GM21619 (cell line): ENCODE data around the gene SLC7A4.

ENCODE experiments used
- ATAC-seq: cut with Tn5 transposase; IDR thresholded peaks from one replicate; pipeline ENCODE4 v1.9.1; 2021; ENCODE audit not compliant: unreplicated experiment

Gene SLC7A4

GRCh38 chr22:20989323-20990138 lies 42.8 kb downstream of the SLC7A4 start:
- no peak for ATAC-seq

- no peak for ATAC-seq
Measured at GRCh38 chr22:20988573-20989322, 43.6 kb downstream of the SLC7A4 start.

GRCh38 chr22:20987375-20987774 lies 45.0 kb downstream of the SLC7A4 start:
- no peak for ATAC-seq

- ATAC-seq, result no peak
Measured at GRCh38 chr22:20986365-20986764, 46.0 kb downstream of the SLC7A4 start.

GRCh38 chr22:20985720-20986119 lies 46.6 kb downstream of the SLC7A4 start:
- ATAC-seq, result no peak

- no peak for ATAC-seq
Measured at GRCh38 chr22:20983081-20983771, 49.1 kb downstream of the SLC7A4 start.

GRCh38 chr22:20982563-20982882 lies 49.8 kb downstream of the SLC7A4 start:
- ATAC-seq, result peak; percentile 17

- peak; percentile 81 for ATAC-seq
Measured at GRCh38 chr22:20981787-20982562, 50.4 kb downstream of the SLC7A4 start, which contains the start of gene LZTR1. TSS of gene LZTR1 (plus strand) at chr22:20982297. CDS start at chr22:20982372, 75 bp downstream.

GRCh38 chr22:20980938-20981722 lies 51.2 kb downstream of the SLC7A4 start:
- no peak for ATAC-seq

GRCh38 chr22:20980523-20980922 lies 51.8 kb downstream of the SLC7A4 start:
- no peak for ATAC-seq

- ATAC-seq, result no peak
Measured at GRCh38 chr22:20979940-20980453, 52.4 kb downstream of the SLC7A4 start.

GRCh38 chr22:20979243-20979809 lies 53.0 kb downstream of the SLC7A4 start:
- no peak for ATAC-seq
